Panc1 (cell line): ENCODE data around the gene CTBP1. TPM values are rescaled to one million over a fixed set of nuclear protein-coding genes. Genes with fewer than 3 reads are reported as not detected.

Experiments
- ATAC-seq: fragments of 200-7000 bp; cut with Tn5 transposase; 2 replicates; pipeline ENCODE4 v1.9.1; 2020; ENCODE audit warnings: mild to moderate bottlenecking, moderate library complexity
- BruUV-seq: library from RNA; stranded (reverse); fragments of 400-500 nt; replicated peaks from 2 replicates; lab custom pipeline; 2021; lab: Mats Ljungman, UMichigan
- CTCF ChIA-PET: fragments of 300-600 bp; sonication (Branson Sonifier 250); formaldehyde crosslinking; loops from one replicate; lab custom pipeline; 2022; ENCODE audit warnings: antibody characterized with exemption; lab: Charles Lee
- POLR2A ChIA-PET: fragments of 300-600 bp; sonication (Branson Sonifier 250); formaldehyde crosslinking; loops from one replicate; lab custom pipeline; 2022; ENCODE audit warnings: antibody characterized with exemption; lab: Charles Lee
- DNase-seq: peaks from one replicate; pipeline ENCODE4 v3.0.0-alpha.2; 2010; ENCODE audit warnings: low read depth, low spot score
- H3K27ac ChIP-seq: 2 replicates; pipeline ENCODE4 v1.5.1; 2011; ENCODE audit warnings: mild to moderate bottlenecking, low read length, inconsistent platforms
- H3K27me3 ChIP-seq: fragments of 200-500 bp; sonication (Bioruptor generic); 2 replicates; pipeline ENCODE4 v1.6.0; 2014; ENCODE audit warnings: low read length, inconsistent platforms; ENCODE audit not compliant: control insufficient read depth, insufficient read depth
- H3K36me3 ChIP-seq: fragments of 200-500 bp; sonication (Bioruptor generic); 2 replicates; pipeline ENCODE4 v1.5.1; 2014; ENCODE audit warnings: inconsistent platforms, mild to moderate bottlenecking, low read length, moderate library complexity; ENCODE audit not compliant: control insufficient read depth, insufficient read depth
- H3K4me1 ChIP-seq: 2 replicates; pipeline ENCODE4 v1.5.1; 2011; ENCODE audit warnings: inconsistent platforms, mild to moderate bottlenecking, low read length, moderate library complexity; ENCODE audit not compliant: control insufficient read depth, insufficient read depth
- H3K4me3 ChIP-seq, 2 experiments: 2 replicates each; pipeline ENCODE4 v1.5.1; 2011 to 2012; ENCODE audit warnings: low read depth in 2 of 2, low read length in 2 of 2, mild to moderate bottlenecking in 2 of 2, inconsistent platforms in 1 of 2, moderate library complexity in 1 of 2
- H3K9me3 ChIP-seq: fragments of 200-500 bp; sonication (Bioruptor generic); 2 replicates; pipeline ENCODE4 v1.5.1; 2014; ENCODE audit warnings: low read depth, mild to moderate bottlenecking, inconsistent platforms, low read length, moderate library complexity; ENCODE audit not compliant: control insufficient read depth, insufficient read depth
- POLR2AphosphoS5 ChIP-seq: IDR thresholded peaks from 2 replicates; pipeline ENCODE4 v1.6.1; 2012; ENCODE audit warnings: mild to moderate bottlenecking, low read depth, low read length, moderate library complexity
- SIN3A ChIP-seq: IDR thresholded peaks from 2 replicates; pipeline ENCODE4 v1.6.1; 2012; ENCODE audit warnings: low read depth, mild to moderate bottlenecking, low read length, moderate library complexity, borderline replicate concordance; ENCODE audit not compliant: insufficient read depth
- TCF7L2 ChIP-seq: IDR thresholded peaks from 2 replicates; pipeline ENCODE4 v1.6.1; 2011; ENCODE audit warnings: mild to moderate bottlenecking, low read depth, low read length, inconsistent platforms
- in situ Hi-C: cut with HindIII; loops from 2 replicates; pipeline ENCODE4 v1.10.0; 2016; ENCODE audit warnings: low sequenced_read_pairs, low pct_unique_long_range_greater_than_20kb
- intact Hi-C: fragments of 100-400 bp; cut with micrococcal nuclease; formaldehyde crosslinking; loops from one replicate; pipeline ENCODE4 v1.10.0; 2022; ENCODE audit not compliant: unreplicated experiment
- total RNA-seq: library from RNA; stranded (reverse); gene quantifications from one replicate; pipeline ENCODE4 v1.2.1, GENCODE V29; 2021; ENCODE audit not compliant: unreplicated experiment
- TF ChIP-seq, protein P1 (sequence below), 2 experiments: IDR thresholded peaks; 2 replicates each; pipeline ENCODE4 v1.6.1; 2011 to 2012; ENCODE audit warnings: low read depth in 2 of 2, control low read depth in 1 of 2, low read length in 1 of 2, mild to moderate bottlenecking in 1 of 2, moderate library complexity in 1 of 2; ENCODE audit not compliant: insufficient read depth in 1 of 2
- TF ChIP-seq, protein P2 (sequence below): fragments of 450-650 bp; IDR thresholded peaks from 2 replicates; pipeline ENCODE4 v1.5.1; 2017; ENCODE audit warnings: mild to moderate bottlenecking

CTBP1 gene
- total RNA-seq, 1 experiment from 2014 or later = 157 TPM

DNA sequence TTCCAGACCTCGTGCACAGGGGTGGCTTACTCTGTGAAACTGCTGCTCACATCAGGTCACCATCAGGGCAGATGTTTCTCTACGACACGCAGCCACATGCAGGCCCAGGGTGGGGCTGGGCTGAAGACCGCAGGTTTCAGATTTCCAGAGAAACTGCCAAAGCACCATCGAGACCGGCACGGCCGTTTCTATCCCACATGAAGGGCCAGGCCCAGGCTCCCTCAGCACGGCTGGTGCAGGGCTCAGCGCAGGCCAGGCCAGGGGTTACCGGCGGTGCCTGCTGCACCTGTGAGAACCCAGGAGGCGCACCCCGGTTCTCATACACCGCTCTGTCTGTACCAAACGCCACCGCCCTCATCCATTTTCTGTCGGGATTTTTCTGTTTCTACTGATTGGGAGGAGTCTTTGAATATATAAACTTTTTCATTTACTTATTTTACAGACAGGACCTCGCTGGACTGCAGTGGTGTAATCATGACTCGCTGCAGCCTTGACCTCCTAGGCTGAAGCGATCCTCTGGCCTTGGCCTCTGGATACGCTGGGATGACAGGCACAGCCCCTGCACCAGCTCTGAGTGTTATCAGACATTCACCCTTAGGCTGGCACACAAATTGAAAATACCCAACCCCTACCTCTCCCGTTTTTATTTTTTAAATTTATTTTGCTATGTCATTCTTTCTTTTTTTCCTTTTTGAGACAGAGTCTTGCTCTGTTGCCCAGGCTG is 17.1 kb downstream of the CTBP1 start:
- no peaks in the 10 kb centered on the region for H3K9me3 ChIP-seq
- POLR2A ChIA-PET = no interaction called here
- H3K27me3 ChIP-seq = no peaks in the 10 kb centered on the region
- DNase-seq (no peak), ATAC-seq (no peak)
- CTCF ChIA-PET = no interaction called here
- no peak overlapping the region for H3K4me3 ChIP-seq
- no peak overlapping the region for H3K27ac ChIP-seq
- H3K36me3 ChIP-seq = no peaks in the 10 kb centered on the region
- intact Hi-C loops = no loop called here
- BruUV-seq = no TSS peak
- in situ Hi-C loops = no loop called here
- TF ChIP-seq, protein P1, sequence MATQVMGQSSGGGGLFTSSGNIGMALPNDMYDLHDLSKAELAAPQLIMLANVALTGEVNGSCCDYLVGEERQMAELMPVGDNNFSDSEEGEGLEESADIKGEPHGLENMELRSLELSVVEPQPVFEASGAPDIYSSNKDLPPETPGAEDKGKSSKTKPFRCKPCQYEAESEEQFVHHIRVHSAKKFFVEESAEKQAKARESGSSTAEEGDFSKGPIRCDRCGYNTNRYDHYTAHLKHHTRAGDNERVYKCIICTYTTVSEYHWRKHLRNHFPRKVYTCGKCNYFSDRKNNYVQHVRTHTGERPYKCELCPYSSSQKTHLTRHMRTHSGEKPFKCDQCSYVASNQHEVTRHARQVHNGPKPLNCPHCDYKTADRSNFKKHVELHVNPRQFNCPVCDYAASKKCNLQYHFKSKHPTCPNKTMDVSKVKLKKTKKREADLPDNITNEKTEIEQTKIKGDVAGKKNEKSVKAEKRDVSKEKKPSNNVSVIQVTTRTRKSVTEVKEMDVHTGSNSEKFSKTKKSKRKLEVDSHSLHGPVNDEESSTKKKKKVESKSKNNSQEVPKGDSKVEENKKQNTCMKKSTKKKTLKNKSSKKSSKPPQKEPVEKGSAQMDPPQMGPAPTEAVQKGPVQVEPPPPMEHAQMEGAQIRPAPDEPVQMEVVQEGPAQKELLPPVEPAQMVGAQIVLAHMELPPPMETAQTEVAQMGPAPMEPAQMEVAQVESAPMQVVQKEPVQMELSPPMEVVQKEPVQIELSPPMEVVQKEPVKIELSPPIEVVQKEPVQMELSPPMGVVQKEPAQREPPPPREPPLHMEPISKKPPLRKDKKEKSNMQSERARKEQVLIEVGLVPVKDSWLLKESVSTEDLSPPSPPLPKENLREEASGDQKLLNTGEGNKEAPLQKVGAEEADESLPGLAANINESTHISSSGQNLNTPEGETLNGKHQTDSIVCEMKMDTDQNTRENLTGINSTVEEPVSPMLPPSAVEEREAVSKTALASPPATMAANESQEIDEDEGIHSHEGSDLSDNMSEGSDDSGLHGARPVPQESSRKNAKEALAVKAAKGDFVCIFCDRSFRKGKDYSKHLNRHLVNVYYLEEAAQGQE (IDR thresholded peaks at IDR 0.05; ENCODE audit: insufficient read depth in 1 of 2, low read depth in 2 of 2, low read length in 1 of 2) = no peak
- TF ChIP-seq, protein P2, sequence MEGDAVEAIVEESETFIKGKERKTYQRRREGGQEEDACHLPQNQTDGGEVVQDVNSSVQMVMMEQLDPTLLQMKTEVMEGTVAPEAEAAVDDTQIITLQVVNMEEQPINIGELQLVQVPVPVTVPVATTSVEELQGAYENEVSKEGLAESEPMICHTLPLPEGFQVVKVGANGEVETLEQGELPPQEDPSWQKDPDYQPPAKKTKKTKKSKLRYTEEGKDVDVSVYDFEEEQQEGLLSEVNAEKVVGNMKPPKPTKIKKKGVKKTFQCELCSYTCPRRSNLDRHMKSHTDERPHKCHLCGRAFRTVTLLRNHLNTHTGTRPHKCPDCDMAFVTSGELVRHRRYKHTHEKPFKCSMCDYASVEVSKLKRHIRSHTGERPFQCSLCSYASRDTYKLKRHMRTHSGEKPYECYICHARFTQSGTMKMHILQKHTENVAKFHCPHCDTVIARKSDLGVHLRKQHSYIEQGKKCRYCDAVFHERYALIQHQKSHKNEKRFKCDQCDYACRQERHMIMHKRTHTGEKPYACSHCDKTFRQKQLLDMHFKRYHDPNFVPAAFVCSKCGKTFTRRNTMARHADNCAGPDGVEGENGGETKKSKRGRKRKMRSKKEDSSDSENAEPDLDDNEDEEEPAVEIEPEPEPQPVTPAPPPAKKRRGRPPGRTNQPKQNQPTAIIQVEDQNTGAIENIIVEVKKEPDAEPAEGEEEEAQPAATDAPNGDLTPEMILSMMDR = no peak
- no peak for TF ChIP-seq TCF7L2
- TF ChIP-seq POLR2AphosphoS5 = no peak
- no peak for TF ChIP-seq SIN3A
- no peaks in the 10 kb centered on the region for H3K4me1 ChIP-seq

DNA sequence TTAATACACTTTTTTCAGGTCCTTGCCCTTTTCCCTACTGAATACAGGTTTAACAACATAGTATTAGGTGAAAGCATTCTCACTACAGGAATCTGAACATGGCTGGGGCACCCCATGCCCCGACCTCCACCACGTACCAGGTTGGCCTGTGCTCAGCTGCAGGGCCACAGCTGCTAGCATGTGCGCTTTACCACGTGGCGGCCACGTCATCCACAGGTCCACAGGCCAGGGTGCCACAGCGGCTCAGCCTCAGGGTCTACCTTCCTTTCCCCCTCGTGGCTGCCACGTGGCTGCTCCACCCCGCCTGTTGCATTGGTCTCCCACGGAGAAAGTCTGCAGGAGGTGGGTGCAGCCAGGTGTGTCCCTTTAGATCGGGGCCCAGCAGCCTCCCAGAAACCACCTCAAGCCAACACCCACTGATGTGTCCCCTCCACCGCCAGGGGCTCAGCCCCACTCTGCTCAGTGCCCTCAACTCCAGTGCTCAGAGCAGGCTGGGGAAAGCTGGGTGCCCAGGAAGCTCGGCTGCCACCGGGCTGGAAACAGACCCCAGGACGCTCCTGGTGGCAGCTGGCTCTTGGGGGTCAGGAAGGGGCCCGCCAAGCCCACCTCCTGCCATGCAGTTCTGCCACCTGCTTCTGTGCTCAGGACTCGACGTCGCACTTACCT is 17.8 kb downstream of the CTBP1 start:
- no peaks in the 10 kb centered on the region for H3K4me1 ChIP-seq
- no peaks in the 10 kb centered on the region for H3K36me3 ChIP-seq
- no TSS peak for BruUV-seq
- no peak overlapping the region for H3K27ac ChIP-seq
- ATAC-seq (no peak), DNase-seq (no peak)
- H3K9me3 ChIP-seq = no peaks in the 10 kb centered on the region
- intact Hi-C loops = no loop called here
- ChIA-PET POLR2A (no interaction called here), CTCF (no interaction called here)
- TF ChIP-seq, protein P1 (IDR thresholded peaks at IDR 0.05; ENCODE audit: insufficient read depth in 1 of 2, low read depth in 2 of 2, low read length in 1 of 2) = no peak
- no peak for TF ChIP-seq SIN3A
- TF ChIP-seq TCF7L2 = no peak
- TF ChIP-seq POLR2AphosphoS5 = no peak
- TF ChIP-seq, protein P2 = no peak
- H3K27me3 ChIP-seq = no peaks in the 10 kb centered on the region
- in situ Hi-C loops = no loop called here
- no peak overlapping the region for H3K4me3 ChIP-seq
